Left forelimb (tissue), 1 donor: ENCODE data around the gene CCR5AS.
"Not testable (repeated sequence)": the region's sequence is repeated elsewhere in the genome, so short reads cannot be mapped to it uniquely, and the experiment has no call there.

Experiments
- DNase-seq: peaks from one replicate; pipeline ENCODE4 v3.0.0-alpha.2; 2018; ENCODE audit warnings: low spot score

Gene CCR5AS

DNA sequence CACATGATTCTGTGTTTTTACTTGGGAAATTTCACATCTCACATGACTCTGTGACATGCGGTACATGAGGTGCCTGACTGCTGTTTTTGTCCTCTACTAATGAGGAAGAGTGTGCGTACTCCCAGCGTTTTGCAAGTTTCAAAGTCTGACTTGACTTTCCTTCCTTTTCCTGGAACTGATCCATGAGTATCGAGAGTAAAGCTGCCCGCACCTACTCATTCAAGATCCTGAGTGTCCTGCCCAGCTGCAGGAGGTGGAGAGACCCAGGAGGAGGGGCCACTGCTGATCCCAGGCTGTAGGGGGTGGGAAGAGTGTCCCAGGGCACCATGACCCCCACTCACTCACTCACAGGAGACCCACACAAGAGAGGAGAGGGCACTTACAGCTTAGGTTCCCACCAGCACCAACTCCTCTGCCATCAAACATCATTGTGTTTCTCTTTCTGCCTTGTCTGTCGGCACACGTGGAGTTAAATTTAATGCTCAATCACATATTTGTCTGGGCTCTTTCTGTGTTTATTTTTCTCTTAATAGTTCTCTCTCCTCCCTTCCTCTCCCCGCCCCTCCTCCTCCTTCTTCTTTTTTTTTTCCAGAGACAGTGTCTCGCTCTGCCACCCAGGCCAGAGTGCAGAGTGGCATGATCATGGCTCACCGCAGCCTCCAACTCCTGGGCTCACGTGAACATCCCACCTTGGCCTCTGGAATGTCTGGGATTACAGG lies 1.4 kb downstream of the CCR5AS start:
- no peak for DNase-seq

- not testable (repeated sequence) for DNase-seq
These were observed 4.0 kb downstream of the CCR5AS start for GRCh38 chr3:46402902-46403301.

DNA sequence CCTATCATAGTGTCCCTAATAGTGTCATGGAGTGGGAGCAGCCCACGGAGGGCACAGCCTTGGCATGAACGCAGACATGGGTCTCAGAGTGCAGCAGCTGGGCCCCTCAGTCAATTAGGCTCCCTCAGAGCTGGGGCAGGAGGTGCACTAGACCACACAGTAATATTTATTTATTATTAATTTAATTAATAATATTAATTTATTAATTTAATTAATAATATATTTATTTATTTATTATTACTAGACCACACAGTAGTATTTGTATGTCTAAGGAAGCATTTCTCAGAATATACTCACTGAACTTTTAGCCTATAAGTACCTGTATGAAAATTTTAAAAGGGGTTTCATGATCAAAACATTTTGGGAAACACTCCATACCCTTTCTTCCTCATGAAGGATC lies 5.3 kb downstream of the CCR5AS start:
- no peak for DNase-seq

GRCh38 chr3:46400846-46401245 lies 6.0 kb downstream of the CCR5AS start:
- no peak for DNase-seq

DNA sequence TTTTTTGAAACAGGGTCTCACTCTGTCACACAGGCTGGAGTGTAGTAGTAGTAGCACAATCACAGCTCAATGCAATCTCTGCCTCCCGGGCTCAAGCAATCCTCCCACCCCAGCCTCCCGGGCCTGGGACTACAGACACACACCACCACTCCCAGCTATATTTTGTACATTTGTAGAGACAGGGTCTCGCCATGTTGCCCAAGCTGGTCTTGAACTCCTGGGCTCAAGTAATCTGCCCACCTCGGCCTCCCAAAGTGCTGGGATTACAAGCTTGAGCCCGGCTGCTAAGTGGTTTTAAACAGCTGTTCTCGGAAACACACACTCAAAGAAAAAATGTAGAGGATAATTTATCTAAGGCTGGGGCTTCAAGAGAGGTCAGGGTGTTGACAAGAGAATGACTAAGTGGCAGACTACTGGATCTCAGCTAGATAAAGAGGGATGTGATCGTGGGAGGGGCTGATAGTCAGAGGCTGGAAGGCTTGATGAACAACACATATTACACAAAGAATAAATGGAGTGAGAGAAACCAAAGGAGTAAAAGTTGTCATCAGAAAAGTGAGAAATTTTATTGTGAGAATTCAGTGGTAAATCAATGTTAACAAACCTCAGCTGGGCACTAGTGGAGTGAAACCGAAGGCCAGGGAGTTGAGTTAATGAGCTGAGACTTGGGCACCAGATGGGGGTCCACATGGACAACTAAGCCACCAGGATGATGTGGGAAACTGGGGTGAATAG lies 6.7 kb downstream of the CCR5AS start:
- no peak for DNase-seq

GRCh38 chr3:46399557-46399956 lies 7.3 kb downstream of the CCR5AS start:
- no peak for DNase-seq

- DNase-seq: no peak
These were observed 7.8 kb downstream of the CCR5AS start for GRCh38 chr3:46399098-46399497.

- no peak for DNase-seq
These were observed 8.5 kb downstream of the CCR5AS start for GRCh38 chr3:46398186-46398955.

- no peak for DNase-seq
These were observed 9.8 kb downstream of the CCR5AS start for GRCh38 chr3:46397111-46397510.

GRCh38 chr3:46395766-46396530 lies 10.9 kb downstream of the CCR5AS start:
- DNase-seq: no peak

DNA sequence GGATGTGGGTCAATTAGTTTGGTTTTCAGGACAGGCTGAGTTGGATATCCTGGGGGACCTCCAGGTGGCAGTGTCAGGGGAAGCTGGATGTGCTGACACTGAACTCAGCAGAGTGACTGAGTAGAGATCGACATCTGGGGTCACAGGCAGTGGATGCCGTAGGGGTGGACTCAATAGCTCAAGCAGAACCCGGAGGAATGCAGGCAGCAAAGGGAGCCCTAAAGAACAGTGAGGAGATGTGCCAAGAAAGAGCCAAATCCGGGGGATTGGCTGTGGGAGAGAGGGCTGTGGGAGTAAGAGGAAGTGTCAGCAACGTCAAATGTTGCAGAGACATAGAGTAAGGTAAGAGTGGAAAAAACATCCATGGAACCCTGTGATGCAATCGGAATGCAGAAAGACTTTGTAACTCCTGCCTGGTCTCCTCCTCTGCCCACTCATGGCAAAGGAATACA lies 11.6 kb downstream of the CCR5AS start:
- no peak for DNase-seq

- no peak for DNase-seq
These were observed 13.1 kb downstream of the CCR5AS start for GRCh38 chr3:46393554-46394434.

DNA sequence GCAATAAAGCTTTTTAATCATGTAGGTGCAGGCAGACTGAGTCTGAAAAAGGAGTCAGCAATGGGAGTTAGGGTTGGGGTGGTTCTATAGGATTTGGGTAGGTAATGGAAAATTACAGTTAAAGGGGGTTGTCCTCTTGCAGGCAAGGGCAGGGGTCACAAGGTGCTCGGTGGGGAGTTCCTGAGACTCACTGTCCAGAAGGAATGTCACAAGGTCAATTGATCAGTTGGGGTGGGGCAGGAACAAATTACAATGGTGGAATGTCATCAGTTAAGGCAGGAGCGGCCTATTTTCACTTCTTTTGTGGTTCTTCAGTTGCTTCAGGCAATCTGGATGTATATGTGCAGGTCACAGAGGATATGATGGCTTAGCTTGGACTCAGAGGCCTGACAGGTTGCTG lies 13.9 kb downstream of the CCR5AS start:
- DNase-seq: no peak

DNA sequence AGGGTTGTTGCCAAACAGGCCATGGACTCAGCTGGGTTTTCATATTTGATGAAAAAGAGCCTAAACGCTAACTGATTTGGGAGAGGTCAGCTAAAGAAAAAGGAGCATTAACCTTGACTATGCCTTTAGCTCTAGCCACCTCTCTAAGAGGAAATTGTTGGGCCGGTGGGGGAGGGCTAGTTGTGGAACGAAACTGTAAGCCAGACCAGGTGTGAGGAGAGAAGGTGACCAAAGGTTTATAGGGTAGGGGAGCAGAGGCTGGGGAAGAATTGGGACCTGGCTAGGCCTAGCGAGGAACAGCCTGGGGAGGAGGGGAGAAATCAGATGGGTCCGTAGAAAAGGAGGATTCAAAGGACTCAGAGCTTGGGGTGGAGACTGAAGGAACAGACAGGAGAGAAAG lies 15.3 kb downstream of the CCR5AS start:
- DNase-seq: not testable (repeated sequence)

GRCh38 chr3:46389306-46389705 lies 17.6 kb downstream of the CCR5AS start:
- no peak for DNase-seq

GRCh38 chr3:46388847-46389246 lies 18.0 kb downstream of the CCR5AS start:
- DNase-seq: not testable (repeated sequence)

DNA sequence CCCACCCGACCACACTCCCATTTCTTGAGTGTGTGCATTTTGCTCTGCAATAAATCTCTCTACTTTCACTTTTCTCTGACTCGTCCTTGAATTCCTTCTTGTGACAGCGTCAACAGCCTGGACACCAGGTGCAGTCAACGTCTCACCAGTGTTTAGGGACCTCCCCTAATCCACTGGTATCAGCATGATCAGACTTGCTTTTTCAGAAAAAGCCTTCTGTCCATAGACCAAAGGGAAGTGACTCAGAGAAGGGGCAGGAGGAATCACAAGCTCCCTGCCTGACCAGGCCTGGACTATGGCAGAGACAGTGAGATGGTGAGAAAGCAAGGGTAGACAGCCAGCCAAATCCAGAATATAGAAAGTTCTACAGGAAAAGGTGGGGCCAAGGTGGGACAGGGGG lies 20.7 kb downstream of the CCR5AS start:
- DNase-seq: no peak

GRCh38 chr3:46383951-46384330 lies 22.9 kb downstream of the CCR5AS start:
- DNase-seq: no peak

DNA sequence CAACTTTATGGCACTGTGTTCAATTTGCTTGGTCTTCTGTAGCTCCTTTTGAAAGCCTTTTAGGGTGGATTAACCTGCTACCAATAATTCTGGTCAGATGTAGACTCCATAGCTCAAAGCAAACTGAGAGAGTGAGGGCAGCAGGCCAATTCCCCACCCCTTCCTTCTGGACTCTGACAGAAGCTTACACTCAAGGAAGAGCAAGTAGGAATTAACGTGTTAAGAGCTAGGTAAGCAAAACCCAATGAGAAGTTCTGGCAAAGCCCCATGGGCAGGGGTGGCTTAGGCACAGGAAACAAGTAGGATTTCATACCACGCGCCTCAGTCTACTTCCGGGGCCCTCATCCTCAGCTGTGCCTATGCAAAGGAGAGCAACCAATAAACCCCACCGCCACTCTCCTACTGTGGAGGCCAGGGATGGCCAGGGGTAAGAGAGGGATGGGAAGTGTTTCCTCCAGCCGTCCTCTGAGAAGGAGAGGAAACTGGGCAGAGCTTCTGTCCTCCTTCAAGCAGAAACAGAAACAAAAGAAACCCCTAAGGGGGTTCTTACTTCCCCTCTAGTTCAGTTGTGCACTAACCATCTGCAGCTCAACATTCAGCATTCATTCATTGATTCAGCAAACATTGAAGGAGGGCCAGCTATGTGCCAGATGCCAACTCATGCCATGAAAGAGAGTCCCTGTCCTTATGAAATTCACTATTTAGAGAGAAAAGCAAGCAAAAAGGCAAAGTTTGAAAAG lies 23.5 kb downstream of the CCR5AS start:
- DNase-seq: no peak

GRCh38 chr3:46381625-46382024 lies 25.2 kb downstream of the CCR5AS start:
- no peak for DNase-seq
